GM18868 (cell line): ENCODE measurements around the gene DNAH17.

Experiments
- ATAC-seq: cut with Tn5 transposase; IDR thresholded peaks from one replicate; pipeline ENCODE4 v1.9.1; 2021; ENCODE audit warnings: mild to moderate bottlenecking, moderate library complexity; ENCODE audit not compliant: unreplicated experiment

Gene DNAH17

GRCh38 chr17:78399693-78400144 lies 177.5 kb downstream of the DNAH17 start:
- no peak for ATAC-seq

- no peak for ATAC-seq
Measured at GRCh38 chr17:78399028-78399692, 178.0 kb downstream of the DNAH17 start.

- ATAC-seq, result no peak
Measured at GRCh38 chr17:78398390-78398789, 178.8 kb downstream of the DNAH17 start.

- ATAC-seq, result no peak
Measured at GRCh38 chr17:78397681-78398101, 179.5 kb downstream of the DNAH17 start.

GRCh38 chr17:78396441-78397337 lies 180.5 kb downstream of the DNAH17 start:
- ATAC-seq, result no peak

- ATAC-seq, result no peak
Measured at GRCh38 chr17:78395155-78395554, 182.0 kb downstream of the DNAH17 start.

- no peak for ATAC-seq
Measured at GRCh38 chr17:78394209-78394608, 183.0 kb downstream of the DNAH17 start.

GRCh38 chr17:78393575-78393974 lies 183.6 kb downstream of the DNAH17 start:
- ATAC-seq, result no peak

GRCh38 chr17:78392295-78392694 lies 184.9 kb downstream of the DNAH17 start:
- ATAC-seq, result no peak

- ATAC-seq, result no peak
Measured at GRCh38 chr17:78391843-78392242, 185.4 kb downstream of the DNAH17 start.

- ATAC-seq, result no peak
Measured at GRCh38 chr17:78391051-78391431, 186.2 kb downstream of the DNAH17 start.

- no peak for ATAC-seq
Measured at GRCh38 chr17:78390241-78391050, 186.8 kb downstream of the DNAH17 start.

GRCh38 chr17:78387977-78388941 lies 188.9 kb downstream of the DNAH17 start:
- no peak for ATAC-seq

GRCh38 chr17:78384479-78385175 lies 192.6 kb downstream of the DNAH17 start:
- ATAC-seq, result no peak

- ATAC-seq, result no peak
Measured at GRCh38 chr17:78383725-78384471, 193.3 kb downstream of the DNAH17 start.

GRCh38 chr17:78381601-78382232 lies 195.5 kb downstream of the DNAH17 start:
- no peak for ATAC-seq

GRCh38 chr17:78380370-78380769 lies 196.8 kb downstream of the DNAH17 start:
- ATAC-seq, result no peak

- ATAC-seq, result no peak
Measured at GRCh38 chr17:78379131-78379491, 198.1 kb downstream of the DNAH17 start.
